Neural cell (in vitro differentiated cells): ENCODE results near the gene UQCC2. TPM values are rescaled to one million over a fixed set of nuclear protein-coding genes. Genes with fewer than 3 reads are reported as not detected.

Experiments used
- H2AFZ ChIP-seq: fragments of 200-600, 300-800 bp; sonication (generic), shearing (Covaris generic); 2 replicates; pipeline ENCODE4 v1.6.0; 2014; ENCODE audit warnings: low read depth, mild to moderate bottlenecking, antibody characterized with exemption, low read length, moderate library complexity
- H3F3A ChIP-seq: fragments of 200-600 bp; shearing (Covaris generic); 2 replicates; pipeline ENCODE4 v1.6.1; 2016; ENCODE audit warnings: mild to moderate bottlenecking, moderate library complexity, mixed read lengths, antibody characterized with exemption, low read length; ENCODE audit not compliant: insufficient read depth, poor library complexity, severe bottlenecking
- H3K27ac ChIP-seq: fragments of 200-600, 300-800 bp; sonication (generic), shearing (Covaris generic); 2 replicates; pipeline ENCODE4 v1.5.1; 2014; ENCODE audit warnings: mild to moderate bottlenecking, low read length, moderate library complexity
- H3K27me3 ChIP-seq: fragments of 300-800, 200-600 bp; sonication (generic), shearing (Covaris generic); 2 replicates; pipeline ENCODE4 v1.6.0; 2014; ENCODE audit warnings: mild to moderate bottlenecking, low read depth, low read length, moderate library complexity; ENCODE audit not compliant: insufficient read depth
- H3K36me3 ChIP-seq: fragments of 300-800, 200-600 bp; sonication (generic), shearing (Covaris generic); 2 replicates; pipeline ENCODE4 v1.5.1; 2014; ENCODE audit warnings: mild to moderate bottlenecking, antibody characterized with exemption, low read length, moderate library complexity; ENCODE audit not compliant: insufficient read depth
- H3K4me2 ChIP-seq: fragments of 300-800, 200-600 bp; sonication (generic), shearing (Covaris generic); 2 replicates; pipeline ENCODE4 v1.6.0; 2014; ENCODE audit warnings: mild to moderate bottlenecking, low read length
- H3K4me3 ChIP-seq: fragments of 300-800, 200-600 bp; sonication (generic), shearing (Covaris generic); 2 replicates; pipeline ENCODE4 v1.5.1; 2014; ENCODE audit warnings: mild to moderate bottlenecking, low read length, moderate library complexity
- H3K79me2 ChIP-seq: fragments of 200-600 bp; shearing (Covaris generic); replicated peaks from 2 replicates; pipeline ENCODE4 v1.6.0; 2014; ENCODE audit warnings: mild to moderate bottlenecking, low read length, moderate library complexity; ENCODE audit not compliant: insufficient read depth
- H3K9ac ChIP-seq: fragments of 300-800, 200-600 bp; sonication (generic), shearing (Covaris generic); 2 replicates; pipeline ENCODE4 v1.6.1; 2016; ENCODE audit warnings: mild to moderate bottlenecking, low read length, mixed read lengths
- H3K9me2 ChIP-seq: fragments of 200-600 bp; shearing (Covaris generic); 2 replicates; pipeline ENCODE4 v1.6.1; 2016; ENCODE audit warnings: mild to moderate bottlenecking, low read length, mixed read lengths; ENCODE audit not compliant: insufficient read depth
- H3K9me3 ChIP-seq: fragments of 200-600, 300-800 bp; sonication (generic), shearing (Covaris generic); 2 replicates; pipeline ENCODE4 v1.6.1; 2016; ENCODE audit warnings: mild to moderate bottlenecking, mixed run types, low read length, moderate library complexity, mixed read lengths
- H4K20me1 ChIP-seq: fragments of 200-600 bp; shearing (Covaris generic); 2 replicates; pipeline ENCODE4 v1.6.1; 2016; ENCODE audit warnings: mild to moderate bottlenecking, mixed run types; ENCODE audit not compliant: insufficient read depth
- EP300 ChIP-seq: fragments of 450-650 bp; conservative IDR thresholded peaks from 2 replicates; pipeline ENCODE4 v1.6.1; 2014; ENCODE audit warnings: antibody characterized with exemption, mild to moderate bottlenecking, moderate library complexity; ENCODE audit not compliant: poor library complexity, severe bottlenecking
- EZH2 ChIP-seq: fragments of 200-600, 300-800 bp; shearing (Covaris generic), sonication (generic); IDR thresholded peaks from 2 replicates; pipeline ENCODE4 v1.6.1; 2014; ENCODE audit warnings: antibody characterized with exemption, low read length, borderline replicate concordance, mild to moderate bottlenecking; ENCODE audit not compliant: insufficient read depth, poor library complexity, severe bottlenecking
- MXI1 ChIP-seq: fragments of 450-650 bp; conservative IDR thresholded peaks from 2 replicates; pipeline ENCODE4 v1.6.1; 2014; ENCODE audit warnings: antibody characterized with exemption, mild to moderate bottlenecking; ENCODE audit not compliant: poor library complexity, severe bottlenecking
- POLR2AphosphoS5 ChIP-seq: IDR thresholded peaks from 2 replicates; pipeline ENCODE4 v1.6.1; 2012
- RAD21 ChIP-seq: fragments of 450-650 bp; conservative IDR thresholded peaks from 2 replicates; pipeline ENCODE4 v1.6.1; 2014; ENCODE audit warnings: antibody characterized with exemption, mild to moderate bottlenecking, moderate library complexity
- SMC3 ChIP-seq: fragments of 450-650 bp; conservative IDR thresholded peaks from 2 replicates; pipeline ENCODE4 v1.6.1; 2014; ENCODE audit warnings: antibody characterized with exemption, mild to moderate bottlenecking, moderate library complexity; ENCODE audit not compliant: poor library complexity
- TAF1 ChIP-seq: IDR thresholded peaks from 2 replicates; pipeline ENCODE4 v1.6.1; 2012; ENCODE audit warnings: low read depth
- polyA plus RNA-seq: library from polyadenylated mRNA; depleted of rRNA; stranded (reverse); fragments of >200 nt; gene quantifications from 2 replicates; pipeline ENCODE4 v1.2.3, GENCODE V29; 2014
- TF ChIP-seq, protein P1 (sequence below): IDR thresholded peaks from 2 replicates; pipeline ENCODE4 v1.6.1; 2012; ENCODE audit warnings: borderline replicate concordance
- TF ChIP-seq, protein P2 (sequence below): fragments of 450-650 bp; IDR thresholded peaks from 2 replicates; pipeline ENCODE4 v1.5.1; 2014; ENCODE audit warnings: antibody characterized with exemption, mild to moderate bottlenecking, moderate library complexity; ENCODE audit not compliant: poor library complexity, severe bottlenecking

Gene UQCC2
- polyA plus RNA-seq, 1 donor from 2014 or later, result 123 TPM

DNA sequence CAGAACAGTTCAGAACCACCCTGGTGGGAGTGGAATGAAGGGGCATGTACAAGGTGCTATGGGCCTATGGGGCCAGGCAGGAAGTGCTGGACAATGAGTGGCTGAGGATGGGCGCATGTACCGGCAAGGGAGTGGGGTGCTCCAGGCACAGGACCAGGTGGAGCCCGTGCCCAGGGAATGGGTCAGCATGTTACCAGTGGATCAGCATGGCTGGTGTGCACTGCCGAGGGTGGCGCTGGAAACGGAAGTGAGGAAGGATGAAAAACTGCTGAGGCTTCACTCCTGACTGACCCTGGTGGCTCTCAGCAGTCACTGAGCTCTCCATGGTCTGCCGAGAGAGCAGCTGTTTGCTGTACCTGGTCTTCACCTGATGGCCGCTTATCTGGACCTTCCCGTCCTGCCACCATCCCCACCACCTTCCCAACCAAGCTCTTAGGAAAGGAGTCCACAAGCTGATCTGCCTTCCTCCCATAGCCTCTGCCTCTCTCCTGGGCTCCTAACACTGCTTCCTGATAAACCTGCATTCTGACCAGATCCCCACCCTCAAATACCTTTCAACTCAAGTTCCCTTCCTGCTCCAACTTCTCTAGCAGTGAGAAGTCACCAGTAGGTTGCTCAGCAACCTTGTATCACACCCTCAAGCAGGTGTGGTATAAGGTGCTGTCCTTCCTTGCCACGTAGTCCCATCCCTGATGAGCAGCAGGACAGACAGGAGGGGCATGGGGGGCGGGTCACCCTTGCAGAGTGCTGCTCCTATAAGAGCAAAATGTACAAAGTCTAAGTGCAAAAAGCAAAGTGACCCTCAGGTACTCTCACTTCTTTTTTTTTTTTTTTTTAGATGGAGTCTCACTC, 7.1 kb downstream of the UQCC2 start:
- Histone ChIP-seq H3K9me3 (no peaks in the 10 kb centered on the region), H2AFZ (no peak overlapping the region), H3K27ac (no peak overlapping the region), H3K36me3 (no peaks in the 10 kb centered on the region), H3K27me3 (no peaks in the 10 kb centered on the region), H3K9ac (no peak overlapping the region), H3K9me2 (no peaks in the 10 kb centered on the region), H3K79me2 (no peaks in the 10 kb centered on the region), H3K4me2 (no peak overlapping the region), H3K4me3 (no peak overlapping the region), H4K20me1 (no peaks in the 10 kb centered on the region), H3F3A (no peaks in the 10 kb centered on the region)
- TF ChIP-seq TAF1 (no peak), MXI1 (no peak), EZH2 (no peak), POLR2AphosphoS5 (no peak), SMC3 (no peak), RAD21 (no peak), EP300 (no peak)
- TF ChIP-seq, protein P1, sequence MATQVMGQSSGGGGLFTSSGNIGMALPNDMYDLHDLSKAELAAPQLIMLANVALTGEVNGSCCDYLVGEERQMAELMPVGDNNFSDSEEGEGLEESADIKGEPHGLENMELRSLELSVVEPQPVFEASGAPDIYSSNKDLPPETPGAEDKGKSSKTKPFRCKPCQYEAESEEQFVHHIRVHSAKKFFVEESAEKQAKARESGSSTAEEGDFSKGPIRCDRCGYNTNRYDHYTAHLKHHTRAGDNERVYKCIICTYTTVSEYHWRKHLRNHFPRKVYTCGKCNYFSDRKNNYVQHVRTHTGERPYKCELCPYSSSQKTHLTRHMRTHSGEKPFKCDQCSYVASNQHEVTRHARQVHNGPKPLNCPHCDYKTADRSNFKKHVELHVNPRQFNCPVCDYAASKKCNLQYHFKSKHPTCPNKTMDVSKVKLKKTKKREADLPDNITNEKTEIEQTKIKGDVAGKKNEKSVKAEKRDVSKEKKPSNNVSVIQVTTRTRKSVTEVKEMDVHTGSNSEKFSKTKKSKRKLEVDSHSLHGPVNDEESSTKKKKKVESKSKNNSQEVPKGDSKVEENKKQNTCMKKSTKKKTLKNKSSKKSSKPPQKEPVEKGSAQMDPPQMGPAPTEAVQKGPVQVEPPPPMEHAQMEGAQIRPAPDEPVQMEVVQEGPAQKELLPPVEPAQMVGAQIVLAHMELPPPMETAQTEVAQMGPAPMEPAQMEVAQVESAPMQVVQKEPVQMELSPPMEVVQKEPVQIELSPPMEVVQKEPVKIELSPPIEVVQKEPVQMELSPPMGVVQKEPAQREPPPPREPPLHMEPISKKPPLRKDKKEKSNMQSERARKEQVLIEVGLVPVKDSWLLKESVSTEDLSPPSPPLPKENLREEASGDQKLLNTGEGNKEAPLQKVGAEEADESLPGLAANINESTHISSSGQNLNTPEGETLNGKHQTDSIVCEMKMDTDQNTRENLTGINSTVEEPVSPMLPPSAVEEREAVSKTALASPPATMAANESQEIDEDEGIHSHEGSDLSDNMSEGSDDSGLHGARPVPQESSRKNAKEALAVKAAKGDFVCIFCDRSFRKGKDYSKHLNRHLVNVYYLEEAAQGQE, result no peak
- TF ChIP-seq, protein P2, sequence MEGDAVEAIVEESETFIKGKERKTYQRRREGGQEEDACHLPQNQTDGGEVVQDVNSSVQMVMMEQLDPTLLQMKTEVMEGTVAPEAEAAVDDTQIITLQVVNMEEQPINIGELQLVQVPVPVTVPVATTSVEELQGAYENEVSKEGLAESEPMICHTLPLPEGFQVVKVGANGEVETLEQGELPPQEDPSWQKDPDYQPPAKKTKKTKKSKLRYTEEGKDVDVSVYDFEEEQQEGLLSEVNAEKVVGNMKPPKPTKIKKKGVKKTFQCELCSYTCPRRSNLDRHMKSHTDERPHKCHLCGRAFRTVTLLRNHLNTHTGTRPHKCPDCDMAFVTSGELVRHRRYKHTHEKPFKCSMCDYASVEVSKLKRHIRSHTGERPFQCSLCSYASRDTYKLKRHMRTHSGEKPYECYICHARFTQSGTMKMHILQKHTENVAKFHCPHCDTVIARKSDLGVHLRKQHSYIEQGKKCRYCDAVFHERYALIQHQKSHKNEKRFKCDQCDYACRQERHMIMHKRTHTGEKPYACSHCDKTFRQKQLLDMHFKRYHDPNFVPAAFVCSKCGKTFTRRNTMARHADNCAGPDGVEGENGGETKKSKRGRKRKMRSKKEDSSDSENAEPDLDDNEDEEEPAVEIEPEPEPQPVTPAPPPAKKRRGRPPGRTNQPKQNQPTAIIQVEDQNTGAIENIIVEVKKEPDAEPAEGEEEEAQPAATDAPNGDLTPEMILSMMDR, result no peak

DNA sequence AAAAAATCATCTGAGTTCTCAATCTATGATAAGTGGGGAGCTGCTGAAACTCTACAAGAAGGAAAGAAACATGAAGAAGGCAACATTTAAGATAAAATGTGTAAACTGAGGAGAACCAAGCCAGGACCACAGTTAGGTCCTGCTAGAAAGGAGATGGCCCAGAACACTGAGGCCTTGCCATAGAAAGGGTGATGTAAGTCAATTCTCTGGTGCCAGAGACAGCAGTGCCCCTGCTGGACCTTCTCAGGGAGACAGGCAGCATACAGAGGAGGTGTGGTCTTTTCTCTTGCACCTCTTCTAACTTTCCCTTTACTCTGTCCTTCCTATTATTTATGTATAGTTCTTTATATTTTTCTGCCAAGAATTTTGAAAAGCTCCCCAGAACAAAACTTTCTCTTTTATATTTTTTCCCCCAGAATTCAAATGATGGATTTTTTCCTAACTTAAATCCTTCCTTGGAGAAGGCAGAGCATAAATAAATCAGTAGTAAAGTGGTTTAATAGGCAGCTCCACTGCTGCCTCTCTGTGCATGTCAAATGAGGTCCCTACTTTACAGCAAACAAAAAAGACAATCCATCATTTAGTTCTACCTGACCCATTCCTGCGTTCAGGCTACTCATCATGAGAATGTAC, 9.0 kb downstream of the UQCC2 start:
- Histone ChIP-seq H3K9me3 (no peaks in the 10 kb centered on the region), H2AFZ (no peak overlapping the region), H3K9ac (no peak overlapping the region), H3K4me2 (no peak overlapping the region), H3K9me2 (no peaks in the 10 kb centered on the region), H3K79me2 (no peaks in the 10 kb centered on the region), H3K4me3 (no peak overlapping the region), H4K20me1 (no peaks in the 10 kb centered on the region), H3K36me3 (no peaks in the 10 kb centered on the region), H3K27ac (no peak overlapping the region), H3K27me3 (no peaks in the 10 kb centered on the region), H3F3A (no peaks in the 10 kb centered on the region)
- TF ChIP-seq, protein P2, result peak; percentile 46
- TF ChIP-seq POLR2AphosphoS5 (no peak), RAD21 (peak; percentile 27)
